GM21515 (cell line): ENCODE results near the gene DIAPH3.
A peak's percentile ranks its signal among the peaks of the same experiment; 100 is the strongest.

Experiments
- ATAC-seq: cut with Tn5 transposase; IDR thresholded peaks from one replicate; pipeline ENCODE4 v1.9.1; 2021; ENCODE audit not compliant: unreplicated experiment

DIAPH3 gene

DNA sequence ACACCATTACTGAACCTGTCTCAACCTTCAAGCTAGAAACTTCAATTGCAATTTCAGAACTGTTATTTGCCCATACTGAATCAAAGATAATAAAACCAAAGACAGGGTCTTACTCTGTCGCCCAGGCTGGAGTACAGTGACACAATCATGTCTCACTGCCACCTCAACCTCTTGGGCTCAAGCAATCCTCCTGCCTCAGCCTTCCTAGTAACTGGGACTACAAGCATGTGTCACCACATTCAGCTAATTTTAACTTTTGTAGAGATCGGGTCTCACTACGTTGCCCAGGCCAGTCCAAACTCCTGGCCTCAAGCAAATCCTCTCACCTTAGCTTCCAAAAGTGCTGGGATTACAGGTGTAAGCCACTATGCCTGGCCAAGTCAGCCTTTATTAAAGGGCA, 143.4 kb downstream of the DIAPH3 start:
- no peak for ATAC-seq

DNA sequence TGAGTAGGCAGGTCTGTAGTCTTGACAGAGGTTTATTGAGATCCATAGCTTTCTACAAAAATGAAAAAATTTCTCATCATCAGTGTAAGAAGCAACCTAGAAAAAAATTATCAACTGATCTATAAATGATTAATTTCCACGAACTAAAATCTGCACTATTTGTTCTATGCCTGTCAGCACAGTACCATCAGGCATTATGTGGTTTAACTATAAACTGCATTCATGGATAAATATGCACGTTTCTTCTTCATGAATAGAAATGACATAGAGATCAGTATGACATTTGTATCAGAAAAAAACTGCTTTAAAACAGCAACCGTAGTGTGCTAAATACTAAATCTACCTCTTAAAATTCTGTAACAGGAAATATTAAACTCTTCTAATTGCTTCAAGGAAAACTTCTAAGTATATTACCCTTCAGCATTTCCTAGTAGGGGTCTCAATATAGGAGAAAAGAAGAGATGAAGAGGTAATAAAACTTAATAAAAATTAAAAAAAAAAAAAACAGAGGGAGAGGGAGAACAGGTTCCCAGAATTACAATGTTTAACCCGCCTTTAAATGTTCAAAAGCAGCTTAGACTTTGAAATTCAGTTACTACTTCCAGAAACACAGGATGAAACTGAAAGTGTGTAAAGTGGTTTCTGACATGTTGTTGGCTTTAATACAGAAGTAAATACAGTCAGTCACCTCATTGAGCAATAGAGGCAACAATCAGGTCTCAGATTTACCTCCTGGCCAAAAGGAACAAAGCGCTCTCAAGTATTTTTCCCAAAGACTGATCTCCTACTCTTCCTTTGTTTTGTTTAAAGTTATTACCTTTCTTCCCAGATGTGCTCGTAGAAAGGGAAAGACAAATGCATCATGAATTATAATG, 144.4 kb downstream of the DIAPH3 start:
- peak; percentile 90 for ATAC-seq

DNA sequence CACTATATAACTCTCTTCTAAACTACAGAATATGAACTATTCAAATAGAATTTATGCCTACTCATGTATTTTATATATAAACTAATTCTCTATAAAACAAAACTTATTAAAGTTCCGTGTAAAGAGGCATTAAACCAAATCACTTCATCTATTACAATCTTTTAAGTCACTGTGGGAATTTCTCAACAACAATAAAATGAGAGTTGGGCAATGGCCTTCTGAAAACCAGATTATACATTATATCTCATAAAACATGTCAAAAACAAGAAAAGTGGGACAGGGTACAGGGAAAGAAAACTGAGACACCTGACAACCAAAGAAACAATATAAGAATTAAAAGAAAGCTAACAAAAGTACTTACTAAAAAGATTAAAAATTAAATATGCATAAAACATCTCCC, 145.2 kb downstream of the DIAPH3 start:
- ATAC-seq = no peak

DNA sequence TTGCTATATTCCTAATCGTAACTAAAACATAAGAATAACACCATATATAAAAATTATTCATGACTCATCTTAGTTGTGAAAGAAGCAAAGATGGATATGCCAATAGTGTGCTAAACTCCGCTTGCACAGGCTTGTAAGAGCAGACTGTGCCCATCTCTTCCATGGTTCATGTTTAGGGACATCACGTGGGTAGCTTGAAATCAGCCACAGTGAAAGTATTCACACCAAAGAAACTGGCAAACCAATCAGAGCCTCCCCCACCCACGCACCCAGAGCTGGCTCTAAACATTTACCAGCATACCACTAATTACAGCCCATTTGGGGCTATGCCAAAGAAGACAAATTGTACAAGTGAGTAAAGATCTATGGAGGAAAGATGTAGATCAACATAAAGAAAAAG, 147.5 kb downstream of the DIAPH3 start:
- no peak for ATAC-seq

DNA sequence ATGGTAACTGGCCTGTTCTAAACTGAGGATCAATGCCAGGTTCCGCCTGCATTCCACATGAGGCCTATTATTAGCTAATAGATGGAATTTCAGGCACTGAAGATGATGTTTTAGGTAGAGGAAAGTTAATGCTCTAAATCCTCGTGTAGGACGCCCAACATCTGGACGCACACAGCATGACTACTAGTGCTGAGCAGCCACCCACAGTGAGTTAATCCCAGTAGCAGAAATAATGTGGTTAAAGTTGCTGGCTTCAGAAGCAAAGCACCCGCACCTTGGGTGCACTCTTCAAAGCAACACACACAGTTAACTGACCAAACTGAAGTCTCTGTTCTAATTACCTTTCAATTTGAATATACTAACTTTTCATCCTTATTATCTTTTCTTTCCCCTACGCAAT, 150.6 kb downstream of the DIAPH3 start:
- ATAC-seq = no peak

DNA sequence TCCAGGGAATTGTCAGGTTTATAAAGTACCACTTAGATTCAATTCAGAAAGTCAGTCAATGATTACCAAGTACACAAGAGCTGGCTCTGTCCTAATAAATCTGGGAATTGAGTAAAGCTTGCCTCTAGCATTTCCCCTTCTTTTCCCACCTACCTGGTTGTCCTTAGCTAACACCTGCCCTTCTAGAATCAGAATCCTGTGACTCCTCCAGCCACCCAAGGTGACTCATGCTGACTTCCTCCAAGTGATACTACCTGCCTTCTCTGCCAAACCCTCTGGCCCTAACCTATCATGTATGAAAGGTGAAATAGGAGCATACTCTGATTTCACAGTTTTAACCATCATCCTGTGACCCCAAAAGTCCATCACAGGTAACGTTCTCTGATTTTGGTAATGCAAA, 151.2 kb downstream of the DIAPH3 start:
- ATAC-seq = no peak

DNA sequence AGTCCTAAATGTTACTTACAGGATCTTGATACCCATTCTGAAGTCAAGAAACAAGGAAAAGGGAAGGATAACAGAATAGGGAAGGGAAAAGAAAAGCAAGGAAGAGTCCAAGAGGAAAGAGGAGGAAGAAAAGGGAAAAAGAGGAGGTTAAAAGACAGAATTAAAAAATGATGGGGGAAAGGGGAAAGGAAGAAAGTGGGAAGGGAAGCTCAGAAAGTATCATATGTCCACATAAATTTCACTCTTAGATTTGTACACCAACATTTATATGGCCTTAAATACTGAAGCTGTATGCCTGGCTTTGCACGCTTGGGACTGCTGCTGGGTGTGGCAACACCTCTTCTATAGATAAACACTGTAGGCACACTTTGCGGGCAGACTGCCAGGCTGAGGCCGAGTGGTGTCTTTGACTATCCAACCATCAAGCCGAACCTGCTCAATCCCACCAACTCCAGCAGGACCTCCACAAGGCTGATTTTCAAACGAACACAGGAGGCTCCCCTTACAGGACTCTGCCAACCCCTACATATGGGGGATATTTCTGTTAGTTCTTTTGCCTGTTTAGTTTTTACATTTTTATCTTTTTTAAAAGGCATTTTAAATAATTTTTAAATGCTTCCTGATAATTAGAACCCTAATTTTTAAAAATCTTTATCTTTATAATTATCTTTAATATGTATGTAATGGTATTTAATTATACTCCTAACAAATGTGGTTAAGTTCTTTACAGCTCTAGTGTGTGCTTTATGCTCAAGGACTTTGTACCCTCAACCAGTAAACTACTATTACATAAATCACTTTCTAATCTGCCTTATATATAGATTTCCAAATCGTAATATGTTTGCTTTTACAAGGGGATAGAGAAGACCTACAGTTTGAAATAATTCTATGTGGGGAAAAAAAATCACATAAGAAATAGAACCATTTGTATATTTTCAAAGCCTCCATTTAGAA, 154.2 kb downstream of the DIAPH3 start:
- ATAC-seq = no peak

DNA sequence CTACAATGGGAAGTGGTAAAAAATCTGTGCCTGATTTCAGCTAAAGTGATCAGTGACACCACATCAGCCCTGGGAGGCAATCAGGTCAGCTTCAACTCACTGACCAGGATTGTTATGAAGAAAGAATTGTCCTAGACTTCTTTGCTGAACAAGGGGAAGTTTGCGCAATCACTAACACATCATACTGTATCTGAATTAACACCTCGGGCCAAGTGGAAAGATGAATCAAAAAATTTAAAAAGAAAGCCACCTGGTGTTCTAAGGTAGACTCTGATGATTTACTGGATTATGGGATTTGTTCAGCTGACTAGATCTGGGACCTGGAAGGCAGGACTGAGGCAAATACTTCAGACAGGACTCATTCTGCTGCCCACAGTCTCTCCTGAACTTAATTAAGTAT, 161.8 kb downstream of the DIAPH3 start:
- ATAC-seq = no peak

DNA sequence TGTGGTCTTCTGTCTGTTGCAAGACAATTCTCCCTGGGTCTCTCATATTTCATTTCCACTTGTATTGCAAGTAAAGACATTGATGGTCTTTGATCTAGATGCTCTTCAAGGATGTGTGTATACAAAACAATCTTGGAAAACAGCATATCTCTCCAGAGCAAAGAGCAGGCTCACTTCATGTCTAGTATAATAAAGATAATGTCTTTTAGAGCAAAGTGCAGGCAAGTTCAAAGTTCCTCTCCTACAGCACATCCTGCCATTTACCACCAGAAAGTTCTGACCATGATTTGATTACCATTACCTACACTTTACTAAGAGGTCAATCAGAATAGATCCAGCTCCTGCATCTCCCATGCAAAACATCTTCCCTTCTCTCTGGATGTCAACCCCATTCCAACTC, 162.8 kb downstream of the DIAPH3 start:
- ATAC-seq = no peak

DNA sequence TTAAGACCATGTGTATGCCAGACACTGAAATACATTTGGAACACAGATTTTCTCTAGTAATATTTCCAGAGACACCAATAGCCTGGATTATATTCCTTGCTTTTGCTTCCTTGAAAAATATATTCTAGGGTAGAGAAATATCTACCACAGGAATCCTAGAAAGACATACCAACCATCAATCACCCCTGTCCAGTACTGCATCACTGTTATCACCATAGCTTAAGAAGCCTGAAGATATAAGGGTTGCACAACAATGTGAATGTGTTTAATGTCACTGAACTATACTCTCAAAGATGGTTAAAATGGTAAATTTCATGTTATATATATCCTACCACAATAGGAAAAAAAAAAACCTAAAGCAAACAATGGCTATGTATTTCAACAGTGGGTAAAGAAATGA, 163.6 kb downstream of the DIAPH3 start:
- ATAC-seq = no peak

DNA sequence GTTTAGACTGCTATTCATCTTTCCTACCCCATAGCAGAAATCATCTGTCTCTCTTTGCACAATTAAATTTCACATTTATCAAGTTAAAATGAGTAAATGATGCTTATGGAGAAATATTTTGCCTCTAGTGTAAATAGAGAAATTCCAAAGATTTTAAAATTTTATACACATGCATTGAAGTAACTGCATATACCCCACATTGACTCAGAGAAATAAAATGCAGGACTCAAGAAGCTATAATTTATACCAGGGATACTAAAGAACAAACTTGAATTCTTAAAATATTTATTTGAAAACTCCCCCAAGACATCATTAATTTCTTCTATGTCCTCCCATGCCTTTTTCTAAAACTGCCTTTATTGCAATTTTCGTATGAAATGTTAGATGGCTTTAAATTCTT, 165.8 kb downstream of the DIAPH3 start:
- ATAC-seq = no peak

DNA sequence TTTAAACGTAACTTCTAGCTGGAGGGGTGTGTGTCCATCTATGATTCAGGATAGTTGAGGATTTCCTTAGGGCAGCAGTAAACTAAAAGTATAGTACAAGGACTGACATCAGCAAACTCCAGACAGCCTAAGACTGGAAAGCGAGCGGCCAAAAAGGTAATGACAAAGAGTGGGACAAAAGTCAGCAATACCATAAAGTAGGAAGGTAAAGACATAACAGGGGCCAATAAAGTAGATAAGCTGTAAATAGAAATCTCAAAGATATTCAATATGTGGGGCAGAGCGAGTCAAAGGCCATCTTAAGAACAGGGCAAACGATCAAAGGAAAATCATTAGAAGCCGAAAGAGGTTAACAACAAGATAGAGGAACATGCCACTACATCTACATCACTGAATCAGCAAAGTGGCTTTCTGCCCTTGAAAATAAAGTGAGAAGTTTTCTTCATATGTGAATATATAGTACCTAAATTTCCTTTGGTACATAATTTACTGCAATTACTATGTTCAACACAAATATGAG, 167.2 kb downstream of the DIAPH3 start:
- ATAC-seq = no peak

DNA sequence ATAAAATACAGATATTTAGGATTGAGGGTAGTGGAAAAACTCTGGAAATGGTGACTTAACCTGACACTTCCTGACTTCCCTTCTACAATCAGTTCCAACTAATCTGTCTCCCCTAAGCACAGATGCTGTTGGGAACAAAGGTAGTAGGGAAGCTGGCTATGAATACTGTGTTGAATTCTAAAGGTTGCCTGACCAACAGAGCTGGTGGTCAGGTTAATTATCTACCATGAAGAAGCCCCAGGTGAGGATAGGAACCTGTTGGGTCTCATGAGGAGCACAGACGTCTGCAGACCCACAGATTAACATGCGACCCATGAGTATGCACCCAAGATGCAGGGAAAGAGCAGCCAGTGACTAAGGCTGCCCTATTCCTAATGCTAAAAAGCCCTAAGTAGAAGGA, 172.3 kb downstream of the DIAPH3 start:
- ATAC-seq = no peak

DNA sequence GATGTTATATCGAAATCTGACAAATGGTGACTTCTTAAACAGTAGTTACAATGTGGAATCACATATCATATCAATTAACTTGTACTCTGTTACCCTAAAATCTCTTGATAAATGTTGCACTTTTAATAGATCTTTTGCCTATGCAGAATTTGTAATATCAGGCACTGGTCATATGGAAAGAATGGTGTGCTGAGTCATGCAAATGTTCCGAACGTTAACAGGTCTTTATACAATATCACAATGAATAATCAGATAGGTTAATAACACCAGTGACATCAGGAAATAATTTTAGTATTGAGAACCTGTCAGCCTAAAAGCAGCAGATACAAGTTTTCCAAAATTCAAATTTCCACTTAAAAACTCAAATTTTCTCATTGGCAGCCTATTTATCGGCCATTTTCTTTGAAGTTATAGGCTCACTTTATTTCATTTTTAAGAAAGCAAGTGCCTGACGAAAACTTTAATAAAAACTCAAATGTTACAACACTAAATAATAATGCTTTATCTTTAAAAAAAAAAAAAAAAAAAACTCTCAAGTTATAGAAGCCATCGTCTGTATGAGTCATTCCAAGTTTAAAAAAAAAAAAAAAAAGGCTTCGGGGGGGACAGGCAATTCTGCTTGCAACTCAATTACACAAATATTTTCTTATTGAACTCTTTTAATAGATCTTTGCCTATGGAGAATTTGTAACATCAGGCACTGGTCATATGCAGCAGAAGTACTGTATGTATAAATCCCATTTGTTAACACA, 180.9 kb downstream of the DIAPH3 start:
- ATAC-seq = no peak

DNA sequence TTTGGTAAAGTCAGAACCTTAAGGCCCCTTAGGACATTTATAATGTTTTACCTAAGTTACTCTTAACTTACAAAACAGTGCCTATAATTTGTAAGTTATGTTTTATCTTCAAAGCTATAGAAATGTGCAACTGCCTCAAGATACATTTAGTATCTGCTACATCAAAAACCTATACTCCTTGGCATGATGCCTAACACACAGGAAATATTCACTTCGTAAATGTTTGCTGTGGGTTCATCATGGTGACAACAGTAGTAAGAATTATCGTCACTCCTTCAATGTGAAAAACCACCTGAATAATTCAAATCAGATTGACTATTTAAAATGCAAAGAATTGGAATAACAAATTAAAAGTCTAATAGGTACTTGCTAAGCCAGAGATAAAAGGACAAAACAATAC, 184.1 kb downstream of the DIAPH3 start:
- no peak for ATAC-seq

DNA sequence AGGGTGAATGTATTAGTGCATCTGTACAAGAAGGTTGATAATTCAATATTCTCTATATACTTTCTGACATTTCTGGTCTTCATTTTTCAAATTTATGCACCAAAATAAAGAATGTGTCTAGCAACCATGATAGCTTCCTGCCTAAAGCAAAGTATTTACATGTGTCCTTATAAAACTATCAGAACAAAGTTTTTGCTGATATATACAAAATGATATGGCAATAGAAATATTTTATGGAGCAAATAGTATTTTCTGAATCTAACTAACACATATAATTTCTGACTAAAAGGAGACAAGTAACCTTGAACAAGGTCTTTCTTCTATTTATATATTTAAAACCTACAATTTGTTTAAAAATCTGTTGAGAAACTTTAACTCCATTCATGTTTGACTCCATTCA, 184.9 kb downstream of the DIAPH3 start:
- ATAC-seq = no peak

DNA sequence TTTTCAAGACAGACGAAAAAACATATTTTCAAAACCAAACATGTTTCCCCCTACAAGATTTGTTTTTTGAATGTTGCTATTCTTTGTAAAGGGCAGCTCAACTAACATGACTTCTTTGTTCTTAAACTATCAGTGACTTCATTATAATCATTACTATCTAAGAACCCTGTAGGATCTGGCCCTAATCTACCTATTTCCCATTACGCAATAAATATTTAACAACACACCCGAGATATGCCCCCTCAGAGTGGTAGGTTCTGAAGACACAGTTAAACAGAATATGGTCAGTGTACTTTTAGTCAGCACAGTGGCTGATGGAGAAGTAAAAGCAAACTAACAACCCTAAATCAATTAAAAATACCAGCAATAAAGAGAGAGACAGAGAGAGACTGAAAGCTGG, 186.9 kb downstream of the DIAPH3 start:
- no peak for ATAC-seq

DNA sequence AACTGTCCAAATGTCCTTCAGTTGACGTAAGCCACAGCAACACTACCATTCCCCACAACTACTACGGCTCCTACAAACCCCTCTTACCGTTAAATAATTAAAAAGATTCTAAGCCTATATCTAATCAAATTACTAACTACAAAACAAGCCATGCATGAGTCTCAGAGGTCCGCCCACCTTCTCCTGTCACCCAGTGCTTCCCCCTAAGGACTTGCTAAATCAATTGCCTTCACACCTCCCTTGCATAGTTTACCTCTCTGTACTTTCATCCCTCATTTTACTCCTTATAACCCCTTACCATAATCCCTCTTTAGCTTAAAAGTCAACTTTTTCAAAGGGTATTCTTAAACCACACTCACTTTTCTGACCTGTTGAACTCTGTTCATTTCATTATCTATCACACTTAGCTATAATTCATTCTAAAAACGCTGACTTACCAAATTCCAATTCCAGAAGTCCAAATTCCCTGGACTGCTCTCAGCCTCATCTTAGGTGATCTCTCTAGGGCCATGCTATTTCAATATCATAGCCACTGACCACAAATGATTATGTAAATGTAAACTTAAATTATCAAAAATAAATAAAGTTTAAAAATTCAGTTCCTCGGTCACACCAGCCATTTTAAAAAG, 187.8 kb downstream of the DIAPH3 start:
- no peak for ATAC-seq

DNA sequence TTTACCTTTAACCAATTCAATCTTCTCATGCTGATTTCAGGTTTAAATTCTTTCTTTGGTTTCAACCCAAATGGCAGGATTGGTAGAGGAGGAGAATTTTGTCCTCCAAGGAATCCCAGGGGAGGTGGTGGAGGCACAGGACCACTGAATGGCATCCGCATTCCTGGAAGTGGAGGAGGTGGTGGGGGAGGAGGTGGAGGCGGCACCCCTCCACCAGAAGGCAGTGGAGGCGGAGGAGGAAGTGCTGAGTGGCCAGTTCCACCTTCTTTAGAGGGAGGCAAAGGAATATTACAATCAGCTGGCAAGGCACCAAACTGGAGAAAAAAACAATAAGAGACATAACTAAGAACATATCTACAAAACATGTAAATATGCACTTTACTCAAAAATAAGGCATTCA, 192.9 kb downstream of the DIAPH3 start:
- ATAC-seq = no peak

DNA sequence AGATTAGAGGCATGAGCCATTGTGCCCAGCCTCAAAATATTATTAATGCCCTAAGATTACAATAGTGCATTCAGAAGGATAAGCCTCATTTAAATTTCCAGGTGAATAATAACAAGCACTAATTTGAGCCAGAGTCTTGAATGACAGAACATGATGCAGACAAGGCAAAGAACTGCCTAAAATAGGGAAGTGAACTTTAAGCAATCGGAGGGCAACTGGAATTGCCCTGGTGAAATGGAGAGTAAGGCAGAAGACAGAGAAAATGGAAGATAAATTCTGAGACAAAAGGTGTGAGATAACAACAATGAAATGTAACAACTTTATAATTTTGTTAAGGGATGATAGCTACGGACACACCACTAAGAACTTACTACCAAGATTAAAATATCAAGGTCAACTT, 199.9 kb downstream of the DIAPH3 start:
- no peak for ATAC-seq

DNA sequence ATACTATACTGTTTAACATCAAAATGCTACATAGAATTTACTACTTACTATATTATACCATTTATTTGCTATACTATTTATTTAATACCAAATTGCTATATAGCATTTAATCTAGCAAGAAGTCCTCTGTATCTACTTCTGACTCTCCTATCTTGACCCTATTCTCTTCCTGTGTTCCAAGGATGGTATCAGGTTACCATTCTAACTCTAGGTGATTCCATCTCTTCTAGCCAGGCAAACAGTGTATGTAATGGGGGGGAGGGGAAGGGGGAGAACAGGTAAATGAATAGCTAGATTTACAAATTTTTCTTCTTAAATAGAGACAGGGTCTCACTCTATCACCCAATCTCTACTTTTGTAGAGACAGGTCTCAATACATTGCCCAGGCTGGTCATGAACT, 200.3 kb downstream of the DIAPH3 start:
- ATAC-seq = no peak
